Activated naive CD8-positive, alpha-beta T cell treated with anti-CD3 and anti-CD28 coated beads, Interleukin-2, amount 50 U/mL, for 16 hours (primary cell): ENCODE data around the gene SERPINA10.
"Not testable (repeated sequence)": the region's sequence is repeated elsewhere in the genome, so short reads cannot be mapped to it uniquely, and the experiment has no call there.

Source experiments
- DNase-seq: peaks from one replicate; pipeline ENCODE4 v3.0.0-alpha.2; 2020; ENCODE audit warnings: low read depth, low spot score

SERPINA10 gene

DNA sequence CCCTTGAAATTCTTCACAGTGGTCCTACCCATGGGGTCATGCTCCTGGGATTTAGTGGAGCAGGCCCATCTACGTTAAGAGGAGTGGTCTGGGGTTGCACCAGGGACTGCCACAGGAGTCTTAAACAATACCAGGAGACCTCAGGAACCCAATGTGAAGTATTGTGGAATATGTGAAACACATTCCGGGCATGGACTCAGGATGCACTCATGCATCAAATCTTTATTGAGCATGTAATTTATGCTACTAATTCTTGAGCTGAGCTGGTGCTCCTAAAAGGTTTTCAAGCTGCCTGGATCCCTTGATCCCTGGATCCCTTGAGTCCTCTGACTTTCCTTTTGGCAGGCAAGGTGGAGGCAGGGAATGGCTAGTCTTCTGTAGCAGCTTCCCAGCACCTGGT is 8.8 kb downstream of the SERPINA10 start:
- DNase-seq: no peak

DNA sequence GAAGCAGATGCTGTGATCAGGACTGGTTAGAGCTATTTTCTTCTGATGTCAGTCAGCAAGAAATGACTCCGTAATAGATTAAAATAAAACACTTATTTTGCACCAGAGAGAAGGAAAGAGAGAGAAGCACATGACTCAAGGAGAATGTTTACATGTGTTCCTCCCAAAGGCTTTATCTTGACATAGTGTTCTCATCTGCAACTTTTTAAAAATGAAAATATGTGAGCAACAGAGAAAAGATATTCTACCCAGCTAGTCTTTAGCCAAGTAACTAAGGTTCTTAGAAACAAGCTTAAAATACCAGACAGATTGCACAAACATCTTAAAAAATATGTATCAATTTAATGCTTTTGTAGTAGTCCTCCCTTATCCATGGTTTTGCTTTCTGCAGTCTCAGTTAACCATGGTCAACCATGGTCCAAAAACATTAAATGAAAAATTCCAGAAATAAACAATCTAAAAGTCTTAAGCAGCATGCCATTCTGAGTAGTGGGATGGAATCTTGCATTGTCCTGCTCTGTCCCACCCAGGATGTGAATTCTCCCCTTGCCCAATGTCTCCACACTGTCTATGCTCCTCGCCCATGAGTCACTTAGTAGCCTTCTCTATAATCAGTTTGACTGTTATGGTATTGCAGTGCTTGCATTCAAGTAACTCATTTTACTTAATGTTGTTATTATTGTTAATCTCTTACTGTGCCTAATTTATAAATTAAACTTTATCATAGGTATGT is 9.9 kb downstream of the SERPINA10 start:
- DNase-seq: no peak

DNA sequence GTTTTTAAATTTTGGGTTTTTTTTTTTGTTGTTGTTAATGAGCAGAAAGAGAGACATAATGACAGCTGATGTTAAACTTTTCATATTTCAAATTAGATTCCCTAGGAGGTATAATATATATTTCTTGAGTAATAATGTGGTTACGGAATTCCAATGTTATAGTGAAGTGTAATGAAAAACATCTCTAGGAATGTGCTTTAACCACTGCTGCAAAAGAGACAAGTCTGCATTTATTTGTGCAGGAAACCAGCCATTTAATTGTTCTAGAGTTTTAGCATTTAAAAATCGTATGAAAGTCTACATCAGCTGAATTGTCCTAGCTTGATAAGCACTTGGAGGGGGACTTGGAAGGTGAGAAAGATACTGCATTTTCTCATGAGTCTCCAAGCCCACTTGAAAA is 14.3 kb downstream of the SERPINA10 start:
- DNase-seq: no peak

DNA sequence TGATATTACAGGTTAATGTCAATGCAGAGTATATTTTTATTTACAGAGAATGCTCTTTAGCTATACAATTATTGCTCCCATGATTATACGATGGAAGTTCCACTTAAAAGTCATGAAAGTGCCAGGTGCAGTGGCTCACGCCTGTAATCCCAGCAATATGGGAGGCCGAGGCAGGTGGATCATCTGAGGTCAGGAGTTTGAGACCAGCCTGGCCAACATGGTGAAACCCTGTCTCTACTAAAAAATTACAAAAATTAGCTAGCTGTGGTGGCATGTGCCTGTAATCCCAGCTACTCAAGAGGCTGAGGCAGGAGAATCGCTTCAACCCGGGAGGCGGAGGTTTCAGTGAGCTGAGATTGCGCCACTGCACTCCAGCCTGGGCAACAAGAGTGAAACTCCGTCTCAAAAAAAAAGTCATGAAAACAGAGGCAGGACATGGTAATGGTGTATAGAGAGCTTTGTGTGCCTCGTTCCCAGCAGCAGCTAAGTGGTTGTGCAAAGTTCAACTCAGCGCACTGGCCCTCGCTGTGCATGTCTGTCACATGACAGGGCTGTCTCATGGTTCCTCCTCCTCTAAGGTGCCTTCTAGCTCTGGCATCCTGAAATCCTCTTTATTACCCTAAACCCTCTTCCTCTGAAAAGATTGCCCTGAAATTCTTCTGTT is 16.0 kb downstream of the SERPINA10 start:
- DNase-seq: not testable (repeated sequence)

DNA sequence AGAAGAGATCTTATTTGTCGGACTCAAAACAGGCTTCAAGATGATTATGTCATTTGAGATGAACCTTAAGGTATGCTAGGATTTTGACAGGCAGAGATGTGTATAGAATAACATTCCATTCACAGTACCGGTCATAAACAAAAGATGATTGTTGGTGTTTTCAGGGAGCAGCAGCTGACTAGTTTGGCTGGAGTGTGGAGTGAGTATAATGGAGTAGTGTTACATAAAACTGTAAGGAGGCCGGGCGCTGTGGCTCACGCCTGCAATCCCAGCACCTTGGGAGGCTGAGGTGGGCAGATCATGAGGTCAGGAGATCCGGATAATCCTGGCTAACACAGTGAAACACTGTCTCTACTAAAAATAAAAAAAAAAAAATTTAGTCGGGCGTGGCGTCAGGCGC is 23.9 kb downstream of the SERPINA10 start:
- no peak for DNase-seq

DNA sequence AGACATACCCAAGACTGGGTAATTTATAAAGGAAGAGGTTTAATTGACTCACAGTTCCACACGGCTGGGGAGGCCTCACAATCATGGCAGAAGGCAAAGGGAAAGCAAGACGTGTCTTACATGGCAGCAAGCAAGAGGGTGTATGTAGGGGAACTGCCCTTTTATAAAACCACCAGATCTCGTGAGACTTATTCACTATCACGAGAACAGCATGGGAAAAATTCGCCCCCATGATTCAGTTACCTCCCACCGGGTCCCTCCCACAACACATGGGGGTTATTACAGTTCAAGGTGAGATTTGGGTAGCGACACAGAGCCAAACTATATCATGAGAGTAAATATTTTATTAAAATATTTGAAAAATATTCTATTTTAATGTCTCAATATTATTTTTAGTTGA is 24.5 kb downstream of the SERPINA10 start:
- not testable (repeated sequence) for DNase-seq

DNA sequence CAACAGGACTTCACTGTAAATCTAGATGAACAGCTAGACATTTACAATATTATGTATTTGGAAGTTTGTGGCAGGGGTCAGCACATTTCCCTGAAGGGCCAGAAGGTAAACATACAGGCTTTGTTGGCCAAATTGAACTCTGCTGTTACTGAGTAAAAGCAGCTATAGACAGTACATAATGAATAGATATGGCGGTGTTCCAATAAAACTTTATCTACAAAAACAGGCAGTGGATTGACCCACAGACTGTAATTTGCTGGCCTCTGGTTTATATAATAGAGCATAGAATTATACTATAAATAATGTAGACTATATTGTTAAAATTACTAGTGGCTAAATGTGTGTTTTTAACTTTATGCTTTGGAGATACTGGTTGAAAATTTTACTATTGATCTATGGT is 25.7 kb downstream of the SERPINA10 start:
- no peak for DNase-seq

DNA sequence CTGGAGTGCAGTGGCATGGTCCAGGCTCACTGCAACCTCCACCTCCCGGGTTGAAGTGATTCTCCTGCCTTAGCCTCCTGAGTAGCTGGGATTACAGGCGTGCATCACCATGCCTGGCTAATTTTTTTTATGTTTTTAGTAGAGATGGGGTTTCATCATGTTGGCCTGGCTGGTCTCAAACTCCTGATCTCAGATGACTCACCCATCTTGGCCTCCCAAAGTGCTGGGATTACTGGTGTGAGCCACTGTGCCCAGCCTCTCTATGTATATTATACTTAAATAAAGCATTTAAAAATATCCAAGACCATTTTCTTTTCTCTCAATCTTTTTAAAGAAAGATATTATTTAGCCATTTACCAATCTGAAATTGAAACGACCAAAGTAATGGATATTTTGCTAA is 28.9 kb downstream of the SERPINA10 start:
- DNase-seq: not testable (repeated sequence)

DNA sequence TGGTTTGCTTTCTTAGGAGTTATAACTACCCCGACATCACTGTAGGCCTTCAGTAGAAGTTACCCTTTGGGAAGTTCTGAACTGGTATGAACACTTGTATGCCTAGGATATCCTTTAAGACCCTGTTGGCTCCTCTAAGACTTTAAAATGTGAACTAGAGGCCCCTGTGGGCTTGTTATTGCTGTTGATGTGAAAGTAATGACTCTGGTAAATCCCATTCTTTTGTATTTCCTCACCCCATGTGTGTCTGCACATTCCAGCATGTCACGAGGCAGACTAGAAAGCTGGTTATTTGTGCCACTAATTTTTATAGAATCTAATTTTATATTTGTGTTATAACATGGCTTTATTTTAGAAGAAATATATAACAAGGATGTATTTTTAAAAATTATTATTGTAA is 48.9 kb downstream of the SERPINA10 start:
- no peak for DNase-seq

DNA sequence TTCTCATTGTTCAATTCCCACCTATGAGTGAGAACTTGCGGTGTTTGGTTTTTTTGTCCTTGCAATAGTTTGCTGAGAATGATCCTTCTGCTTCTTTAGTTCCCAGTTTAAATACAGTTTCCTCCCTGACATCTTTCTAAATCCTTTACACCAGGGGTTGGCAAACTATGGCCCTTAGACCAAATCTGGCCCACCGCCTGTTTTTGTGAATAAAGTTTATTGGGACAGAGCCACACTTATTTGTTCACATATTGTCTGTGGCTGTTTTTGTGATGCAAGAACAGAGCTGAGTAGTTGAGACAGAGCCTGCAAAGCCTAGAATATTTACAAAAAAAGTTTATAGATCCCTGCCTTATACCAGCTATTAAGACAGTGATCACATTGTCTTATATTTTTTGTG is 53.7 kb downstream of the SERPINA10 start:
- no peak for DNase-seq

DNA sequence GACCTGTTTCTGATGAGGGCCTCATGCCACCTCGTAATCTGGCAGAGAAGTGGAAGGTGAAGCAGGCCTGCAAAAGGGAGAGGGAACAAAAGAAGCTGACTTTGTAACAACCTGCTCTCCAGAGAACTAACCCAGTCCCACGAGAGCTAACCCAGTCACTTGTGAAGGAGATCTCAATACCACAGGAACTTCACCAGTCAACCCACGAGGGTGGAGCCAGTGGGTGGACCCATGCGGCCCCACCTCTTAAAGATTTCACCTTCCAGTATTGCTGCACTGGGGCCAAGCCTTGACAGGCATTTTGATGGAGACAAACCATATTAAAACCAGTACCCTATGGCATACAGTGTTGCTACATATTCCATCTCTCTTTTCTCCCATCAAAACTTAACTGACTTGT is 55.1 kb downstream of the SERPINA10 start:
- no peak for DNase-seq

DNA sequence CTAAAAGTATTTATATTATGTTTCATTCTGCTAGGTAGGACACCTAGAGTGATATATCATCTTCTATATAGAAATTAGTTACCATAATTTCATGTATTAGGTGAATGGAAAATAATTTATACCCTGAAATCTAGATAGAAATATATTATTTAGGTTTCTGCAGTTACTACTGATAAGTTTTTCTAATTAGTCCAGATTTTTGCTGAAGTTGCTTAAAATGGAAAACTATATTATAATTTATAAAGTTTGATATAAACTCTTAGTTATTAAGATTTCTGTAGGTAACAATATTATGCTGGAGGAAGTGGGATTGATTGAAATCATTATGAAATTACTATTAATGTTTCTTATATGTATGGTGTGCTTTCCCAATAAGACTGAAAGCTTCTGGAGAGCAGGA is 56.0 kb downstream of the SERPINA10 start:
- DNase-seq: no peak
